NB4 (cell line): ENCODE measurements around the gene MYRF.

Source experiments
- CTCF ChIP-seq: IDR thresholded peaks from one replicate; pipeline ENCODE4 v1.5.1; 2012; ENCODE audit warnings: low read depth, low read length
- POLR2A ChIP-seq: IDR thresholded peaks from 2 replicates; pipeline ENCODE4 v1.6.1; 2011; ENCODE audit warnings: mild to moderate bottlenecking; ENCODE audit not compliant: insufficient read length; ENCODE audit errors: extremely low read depth

DNA sequence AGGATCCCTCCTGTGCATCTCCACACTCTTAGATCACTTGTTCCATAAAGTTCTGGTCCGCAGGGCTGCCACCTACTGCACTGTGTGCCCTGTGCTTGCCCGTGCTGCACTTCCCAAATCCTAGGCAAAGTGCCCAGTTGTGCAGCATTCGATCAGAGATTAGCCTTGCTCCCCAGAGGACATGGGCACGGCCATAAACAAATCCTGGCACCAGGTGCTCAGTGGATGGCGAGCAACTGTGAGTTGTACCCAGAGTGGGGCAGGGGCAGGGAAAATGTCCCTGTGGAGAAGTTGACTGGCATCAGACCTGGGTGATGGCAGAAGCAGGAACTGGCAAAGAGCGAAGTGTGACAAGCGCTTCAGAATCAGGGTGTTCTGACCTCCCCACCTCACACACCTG is 80.3 kb downstream of the MYRF start:
- no peak for TF ChIP-seq CTCF
- TF ChIP-seq POLR2A: no peak
